Endodermal cell (in vitro differentiated cells): ENCODE measurements around the gene TP53I11. TPM values are rescaled to one million over a fixed set of nuclear protein-coding genes. Genes with fewer than 3 reads are reported as not detected.

Experiments used
- DNase-seq: peaks from one replicate; pipeline ENCODE4 v3.0.0-alpha.2; 2017
- H3K27ac ChIP-seq: 2 replicates; pipeline ENCODE4 v1.5.1; 2013; ENCODE audit warnings: mild to moderate bottlenecking, low read depth, low read length, moderate library complexity
- H3K27me3 ChIP-seq: 2 replicates; pipeline ENCODE4 v1.6.1; 2013; ENCODE audit warnings: mild to moderate bottlenecking, low read length, moderate library complexity; ENCODE audit not compliant: insufficient read depth, control insufficient read depth, poor library complexity, severe bottlenecking
- H3K36me3 ChIP-seq: 2 replicates; pipeline ENCODE4 v1.7.0; 2013; ENCODE audit warnings: mild to moderate bottlenecking, low read length, moderate library complexity; ENCODE audit not compliant: control insufficient read depth, insufficient read depth
- H3K4me1 ChIP-seq: one replicate; pipeline ENCODE4 v1.7.0; 2013; ENCODE audit warnings: low read length; ENCODE audit not compliant: control insufficient read depth, insufficient read depth
- H3K4me3 ChIP-seq: 2 replicates; pipeline ENCODE4 v1.5.1; 2013; ENCODE audit warnings: mild to moderate bottlenecking, low read length, moderate library complexity
- H3K9ac ChIP-seq: 2 replicates; pipeline ENCODE4 v1.6.1; 2013; ENCODE audit warnings: mild to moderate bottlenecking, low read length, moderate library complexity; ENCODE audit not compliant: poor library complexity, severe bottlenecking; ENCODE audit errors: extremely low read depth
- H3K9me3 ChIP-seq: 2 replicates; pipeline ENCODE4 v1.6.1; 2013; ENCODE audit warnings: mild to moderate bottlenecking, low read length, moderate library complexity; ENCODE audit not compliant: control insufficient read depth
- H3K27ac Mint-ChIP-seq: 2 replicates; pipeline ENCODE4 v1.8.0; 2020; ENCODE audit warnings: mixed read lengths
- H3K27me3 Mint-ChIP-seq: 2 replicates; pipeline ENCODE4 v1.8.0; 2021; ENCODE audit warnings: mild to moderate bottlenecking, mixed read lengths; ENCODE audit not compliant: insufficient read depth
- H3K36me3 Mint-ChIP-seq: 2 replicates; pipeline ENCODE4 v1.8.0; 2020; ENCODE audit warnings: low read depth, mixed read lengths
- H3K4me1 Mint-ChIP-seq: 2 replicates; pipeline ENCODE4 v1.8.0; 2020; ENCODE audit warnings: mixed read lengths
- H3K4me3 Mint-ChIP-seq: 2 replicates; pipeline ENCODE4 v1.8.0; 2020; ENCODE audit warnings: mild to moderate bottlenecking, moderate library complexity, mixed read lengths
- H3K9me3 Mint-ChIP-seq: 2 replicates; pipeline ENCODE4 v1.8.0; 2020; ENCODE audit warnings: mild to moderate bottlenecking, mixed read lengths
- WGBS, 2 experiments: methylation state at CpG; one replicate each; pipeline versions ENCODE4 v1.1.5 to v1.1.7; 2013; ENCODE audit warnings: missing lambda C conversion rate in 2 of 2, mixed read lengths in 1 of 2; ENCODE audit not compliant: insufficient coverage in 1 of 2, insufficient read length in 1 of 2; 5-methylcytosine and 5-hydroxymethylcytosine counted together
- total RNA-seq, 2 donors: library from RNA; stranded (reverse); fragmentation: NEBNext Ultra II Directional in 1 of 2; extraction: Animal tissue kit (Norgen Biotek cat#: 25700) in 1 of 2; gene quantifications; 2 replicates in 1 of 2; 3 replicates in 1 of 2; pipeline ENCODE4 v1.2.1, GENCODE V29; 2021
- TF ChIP-seq, protein P1 (sequence below): fragments of 200-600 bp; sonication (generic); conservative IDR thresholded peaks from 2 replicates; pipeline ENCODE4 v1.5.0; 2021; ENCODE audit warnings: antibody characterized with exemption, mild to moderate bottlenecking

TP53I11 gene
- total RNA-seq, 2 donors from 2014 or later: 136 to 203 TPM

DNA sequence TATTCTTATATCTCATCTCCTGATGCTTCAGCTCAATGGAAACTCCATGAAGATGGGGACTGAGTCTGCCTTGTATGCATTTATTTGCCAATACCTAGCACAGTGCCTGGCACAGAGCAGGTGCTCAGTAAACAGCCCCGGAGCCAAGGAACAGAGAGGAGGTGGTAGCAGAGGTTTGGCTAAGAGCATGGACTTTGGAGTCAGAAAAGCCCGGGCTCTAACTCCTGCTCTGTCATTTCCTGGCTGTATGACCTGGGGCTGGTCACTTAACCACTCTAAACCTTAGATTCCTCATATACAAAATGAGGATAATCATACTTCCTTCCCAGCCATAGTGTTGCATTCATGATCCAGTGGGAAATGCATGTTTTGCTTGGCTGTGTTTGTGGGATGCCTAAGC, 36.6 kb downstream of the TP53I11 start:
- Mint-ChIP-seq H3K36me3 (no peaks in the 10 kb centered on the region), H3K4me3 (no peak overlapping the region), H3K4me1 (peaks cover 9% of the 10 kb centered on the region), H3K27me3 (peaks cover 2% of the 10 kb centered on the region), H3K9me3 (no peaks in the 10 kb centered on the region), H3K27ac (no peak overlapping the region)
- Histone ChIP-seq H3K4me3 (no peak overlapping the region), H3K27me3 (no peaks in the 10 kb centered on the region), H3K27ac (no peak overlapping the region), H3K9ac (no peak overlapping the region), H3K4me1 (peaks cover 3% of the 10 kb centered on the region), H3K36me3 (no peaks in the 10 kb centered on the region), H3K9me3 (no peaks in the 10 kb centered on the region)
- no peak for DNase-seq
- 92% methylated on average over 2 of the region's 2 CpGs; no CpG with 5 or more reads in 1 of the 2 experiments for WGBS, 2 experiments
- TF ChIP-seq, protein P1, sequence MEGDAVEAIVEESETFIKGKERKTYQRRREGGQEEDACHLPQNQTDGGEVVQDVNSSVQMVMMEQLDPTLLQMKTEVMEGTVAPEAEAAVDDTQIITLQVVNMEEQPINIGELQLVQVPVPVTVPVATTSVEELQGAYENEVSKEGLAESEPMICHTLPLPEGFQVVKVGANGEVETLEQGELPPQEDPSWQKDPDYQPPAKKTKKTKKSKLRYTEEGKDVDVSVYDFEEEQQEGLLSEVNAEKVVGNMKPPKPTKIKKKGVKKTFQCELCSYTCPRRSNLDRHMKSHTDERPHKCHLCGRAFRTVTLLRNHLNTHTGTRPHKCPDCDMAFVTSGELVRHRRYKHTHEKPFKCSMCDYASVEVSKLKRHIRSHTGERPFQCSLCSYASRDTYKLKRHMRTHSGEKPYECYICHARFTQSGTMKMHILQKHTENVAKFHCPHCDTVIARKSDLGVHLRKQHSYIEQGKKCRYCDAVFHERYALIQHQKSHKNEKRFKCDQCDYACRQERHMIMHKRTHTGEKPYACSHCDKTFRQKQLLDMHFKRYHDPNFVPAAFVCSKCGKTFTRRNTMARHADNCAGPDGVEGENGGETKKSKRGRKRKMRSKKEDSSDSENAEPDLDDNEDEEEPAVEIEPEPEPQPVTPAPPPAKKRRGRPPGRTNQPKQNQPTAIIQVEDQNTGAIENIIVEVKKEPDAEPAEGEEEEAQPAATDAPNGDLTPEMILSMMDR: no peak

GRCh38 chr11:44913502-44913901, 37.2 kb downstream of the TP53I11 start:
- DNase-seq: no peak
- Histone ChIP-seq H3K4me1 (peaks cover 3% of the 10 kb centered on the region), H3K9ac (no peak overlapping the region), H3K36me3 (no peaks in the 10 kb centered on the region), H3K4me3 (no peak overlapping the region), H3K27ac (no peak overlapping the region), H3K9me3 (no peaks in the 10 kb centered on the region), H3K27me3 (no peaks in the 10 kb centered on the region)
- no peaks in the 10 kb centered on the region for H3K36me3 Mint-ChIP-seq
- TF ChIP-seq, protein P1: no peak
- H3K4me3 Mint-ChIP-seq: no peak overlapping the region
- peaks cover 9% of the 10 kb centered on the region for H3K4me1 Mint-ChIP-seq
- peaks cover 2% of the 10 kb centered on the region for H3K27me3 Mint-ChIP-seq
- H3K27ac Mint-ChIP-seq: no peak overlapping the region
- no peaks in the 10 kb centered on the region for H3K9me3 Mint-ChIP-seq

DNA sequence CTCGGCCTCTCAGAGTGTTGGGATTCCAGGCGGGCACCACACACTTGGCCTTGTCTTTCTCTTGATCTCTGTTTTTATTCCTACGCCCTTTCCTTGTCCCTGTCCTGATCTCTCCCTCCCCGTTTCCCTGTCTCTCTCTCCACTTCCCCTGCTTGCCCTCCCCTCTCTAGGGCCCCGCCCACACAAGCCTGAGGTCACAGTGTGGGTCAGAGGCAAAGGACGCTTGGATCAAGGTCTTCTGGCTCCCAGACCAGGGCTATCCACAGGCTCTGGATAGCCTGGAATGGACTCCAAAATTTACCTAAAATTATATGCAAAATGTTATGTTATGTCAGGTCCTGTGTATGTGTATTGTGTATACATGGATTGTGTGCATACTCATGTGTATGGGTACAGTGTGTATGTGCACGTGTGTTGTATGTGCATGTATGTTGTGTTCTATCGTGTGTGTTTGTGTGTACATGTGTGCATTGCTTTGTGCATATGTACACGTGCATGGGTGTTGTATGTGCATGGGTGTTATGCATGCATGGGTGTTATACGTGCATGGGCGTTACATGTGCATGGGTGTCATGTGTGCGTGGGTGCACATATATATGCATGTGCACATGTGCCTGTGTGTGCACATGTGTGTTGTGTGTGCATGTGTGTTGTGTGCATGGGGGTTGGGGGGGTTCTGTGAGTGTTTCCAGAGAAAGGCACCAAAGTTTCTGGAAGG, 38.3 kb downstream of the TP53I11 start:
- no peaks in the 10 kb centered on the region for H3K9me3 ChIP-seq
- no peaks in the 10 kb centered on the region for H3K9me3 Mint-ChIP-seq
- H3K36me3 ChIP-seq: no peaks in the 10 kb centered on the region
- H3K9ac ChIP-seq: no peak overlapping the region
- peaks cover 5% of the 10 kb centered on the region for H3K27me3 Mint-ChIP-seq
- H3K4me3 ChIP-seq: no peak overlapping the region
- peak overlapping the region; percentile 79 for H3K27ac Mint-ChIP-seq
- peaks cover 9% of the 10 kb centered on the region for H3K4me1 Mint-ChIP-seq
- H3K27me3 ChIP-seq: no peaks in the 10 kb centered on the region
- DNase-seq: peak; percentile 86
- H3K4me3 Mint-ChIP-seq: peak overlapping the region; percentile 35
- 73 to 81% methylated on average over 7 to 12 of the region's 12 CpGs for WGBS, 2 experiments
- no peaks in the 10 kb centered on the region for H3K36me3 Mint-ChIP-seq
- H3K4me1 ChIP-seq: peaks cover 3% of the 10 kb centered on the region
- TF ChIP-seq, protein P1: no peak
- H3K27ac ChIP-seq: no peak overlapping the region
